ENCODE measurements around the gene NEUROD2.
A peak's percentile ranks its signal among the peaks of the same experiment; 100 is the strongest.

Gene NEUROD2

DNA sequence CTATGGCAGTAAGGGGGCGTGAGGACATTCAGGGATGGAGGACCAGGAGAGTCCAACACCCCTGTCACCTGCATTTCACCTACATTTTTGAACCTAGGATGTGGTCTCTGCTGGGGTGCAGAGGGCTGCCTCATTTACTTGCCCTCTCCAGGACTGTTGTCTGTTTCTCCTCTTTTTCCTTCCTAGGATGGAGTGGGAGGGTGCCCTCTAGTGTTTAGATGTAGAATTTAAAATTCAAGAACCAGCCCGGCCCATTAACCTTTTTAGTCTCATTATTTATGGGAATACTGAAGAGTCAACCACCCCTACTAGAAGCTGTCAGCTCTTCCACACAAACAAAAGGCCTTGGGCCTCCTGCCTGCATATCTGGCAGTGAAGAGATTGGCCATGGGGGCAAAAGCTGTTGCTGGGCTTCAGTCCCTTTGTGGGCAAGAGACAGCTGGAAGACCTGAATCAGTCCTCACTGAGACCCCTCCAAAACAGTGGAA lies 26.7 kb upstream of the NEUROD2 start:
- Histone ChIP-seq H3K4me3 (ENCODE audit: low read depth in 1 of 2, low read length in 2 of 2) (no peak overlapping the region), H3K4me1 (ENCODE audit: control insufficient read depth in 1 of 2, insufficient read depth in 2 of 2, low read length in 2 of 2) (peaks cover 5 to 38% of the 10 kb centered on the region in 2 donors)

DNA sequence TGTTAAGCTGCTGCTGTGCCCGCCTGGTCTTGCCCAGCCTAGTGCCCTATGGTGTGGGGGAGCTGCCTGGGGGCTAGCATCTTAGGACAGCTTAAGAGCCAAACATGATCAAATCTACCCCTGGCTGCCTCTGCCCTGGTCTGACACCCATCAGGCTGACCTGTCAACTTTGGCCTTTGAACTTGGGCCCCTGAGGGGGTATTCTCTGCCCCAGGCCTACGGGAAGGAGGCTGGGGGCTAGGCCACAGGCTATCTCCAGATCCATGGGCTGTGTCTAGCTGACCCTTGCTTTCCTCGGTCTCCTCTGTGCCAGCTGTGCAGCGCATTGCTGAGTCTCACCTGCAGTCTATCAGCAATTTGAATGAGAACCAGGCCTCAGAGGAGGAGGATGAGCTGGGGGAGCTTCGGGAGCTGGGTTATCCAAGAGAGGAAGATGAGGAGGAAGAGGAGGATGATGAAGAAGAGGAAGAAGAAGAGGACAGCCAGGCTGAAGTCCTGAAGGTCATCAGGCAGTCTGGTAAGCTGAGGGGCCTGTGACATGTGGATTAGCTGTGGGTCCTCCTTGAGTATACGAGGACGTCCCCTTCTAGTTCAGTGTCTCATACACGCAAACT lies 26.0 kb upstream of the NEUROD2 start:
- Histone ChIP-seq H3K27ac (ENCODE audit: low read length) (peak overlapping the region; percentile 56), H3K4me3 (ENCODE audit: low read depth in 1 of 2, low read length in 2 of 2) (peak overlapping the region in 1 of 2 donors; percentile 7)

More for the DNA sequence above, 26.7 kb upstream of the NEUROD2 start:
- H3K27me3 ChIP-seq (ENCODE audit: low read depth, low read length): no peaks in the 10 kb centered on the region
- H3K27ac ChIP-seq (ENCODE audit: low read length): no peak overlapping the region
- H3K9me3 ChIP-seq (ENCODE audit: control insufficient read depth in 1 of 2, low read length in 2 of 2): no peaks in the 10 kb centered on the region
- no peaks in the 10 kb centered on the region for H3K36me3 ChIP-seq (ENCODE audit: control insufficient read depth in 1 of 2, insufficient read depth in 2 of 2, low read length in 2 of 2)

DNA sequence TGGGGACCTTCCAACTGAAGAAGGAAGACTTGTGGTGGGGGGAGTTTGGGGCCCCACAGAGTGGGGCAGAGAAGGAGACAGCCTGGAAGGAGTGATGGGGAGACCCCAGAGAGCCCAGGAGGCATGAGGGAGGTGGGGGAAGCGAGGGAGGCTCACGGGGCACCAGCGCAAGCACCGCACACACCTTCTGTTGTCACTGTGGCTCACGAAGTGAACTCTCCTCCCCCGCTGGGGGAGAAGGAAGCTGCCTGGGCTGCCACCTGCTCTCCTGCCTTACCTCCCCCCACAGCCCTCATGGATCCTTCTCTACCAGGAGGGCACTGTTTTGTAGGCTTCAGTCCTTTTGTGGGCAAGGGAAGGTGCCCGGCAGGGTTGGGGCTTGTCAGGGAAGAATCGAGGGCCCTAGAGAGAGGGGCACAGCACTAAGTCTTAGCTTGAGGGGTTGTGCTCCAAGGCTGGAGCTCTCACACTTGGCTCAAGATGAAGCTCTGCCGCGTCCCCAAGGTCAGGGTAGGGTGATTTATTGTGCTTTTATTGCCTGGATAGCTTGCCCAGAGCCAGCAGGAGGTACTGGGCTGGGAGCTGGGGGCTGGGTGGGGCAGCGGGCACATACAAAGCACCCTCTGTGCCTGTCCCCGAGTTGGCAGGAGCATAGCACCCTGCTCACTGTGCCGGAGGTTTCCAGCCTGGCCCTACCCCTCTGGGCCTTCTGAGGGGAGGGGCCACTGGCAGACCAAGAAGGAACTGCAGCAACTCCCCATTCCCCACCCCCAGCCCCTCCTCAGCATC lies 24.6 kb upstream of the NEUROD2 start:
- peaks cover 5% of the 10 kb centered on the region for H3K27me3 ChIP-seq (ENCODE audit: low read depth, low read length)
- no peaks in the 10 kb centered on the region for H3K36me3 ChIP-seq (ENCODE audit: control insufficient read depth in 1 of 2, insufficient read depth in 2 of 2, low read length in 2 of 2)
- peak overlapping the region in 1 of 2 donors; percentile 16 for H3K4me3 ChIP-seq (ENCODE audit: low read depth in 1 of 2, low read length in 2 of 2)
- H3K9me3 ChIP-seq (ENCODE audit: control insufficient read depth in 1 of 2, low read length in 2 of 2): no peaks in the 10 kb centered on the region
- H3K27ac ChIP-seq (ENCODE audit: low read length): peak overlapping the region; percentile 86
- peaks cover 5 to 21% of the 10 kb centered on the region in 2 donors for H3K4me1 ChIP-seq (ENCODE audit: control insufficient read depth in 1 of 2, insufficient read depth in 2 of 2, low read length in 2 of 2)

More for the DNA sequence above, 26.0 kb upstream of the NEUROD2 start:
- H3K9me3 ChIP-seq (ENCODE audit: control insufficient read depth in 1 of 2, low read length in 2 of 2): no peaks in the 10 kb centered on the region
- no peaks in the 10 kb centered on the region for H3K36me3 ChIP-seq (ENCODE audit: control insufficient read depth in 1 of 2, insufficient read depth in 2 of 2, low read length in 2 of 2)
- no peaks in the 10 kb centered on the region for H3K27me3 ChIP-seq (ENCODE audit: low read depth, low read length)
- peaks cover 5 to 31% of the 10 kb centered on the region in 2 donors for H3K4me1 ChIP-seq (ENCODE audit: control insufficient read depth in 1 of 2, insufficient read depth in 2 of 2, low read length in 2 of 2)

DNA sequence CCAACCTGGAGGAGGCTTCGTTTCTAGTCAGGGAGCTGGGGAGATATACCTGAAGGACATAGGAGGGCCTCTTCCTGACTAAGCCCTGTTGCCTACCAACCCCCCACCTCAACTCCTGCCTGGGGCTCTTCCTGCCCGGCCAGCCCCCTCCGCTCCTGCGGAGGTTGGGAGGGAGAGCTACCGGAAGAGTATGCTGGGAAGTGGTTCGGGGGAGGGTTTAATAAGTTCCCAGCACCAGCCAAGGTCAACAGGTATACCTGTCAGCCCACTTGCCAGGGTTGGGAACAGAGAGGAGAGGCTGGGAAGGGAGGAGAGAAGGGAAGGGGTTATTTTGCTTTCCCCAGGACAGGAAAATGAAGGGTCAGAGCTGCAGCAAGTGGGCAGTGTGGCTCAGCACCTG lies 23.7 kb upstream of the NEUROD2 start:
- H3K36me3 ChIP-seq (ENCODE audit: control insufficient read depth in 1 of 2, insufficient read depth in 2 of 2, low read length in 2 of 2): no peaks in the 10 kb centered on the region
- H3K27me3 ChIP-seq (ENCODE audit: low read depth, low read length): peaks cover 11% of the 10 kb centered on the region
- peaks cover 1 to 26% of the 10 kb centered on the region in 2 donors for H3K4me1 ChIP-seq (ENCODE audit: control insufficient read depth in 1 of 2, insufficient read depth in 2 of 2, low read length in 2 of 2)
- H3K9me3 ChIP-seq (ENCODE audit: control insufficient read depth in 1 of 2, low read length in 2 of 2): no peaks in the 10 kb centered on the region
- no peak overlapping the region for H3K4me3 ChIP-seq (ENCODE audit: low read depth in 1 of 2, low read length in 2 of 2)
- H3K27ac ChIP-seq (ENCODE audit: low read length): peak overlapping the region; percentile 86

DNA sequence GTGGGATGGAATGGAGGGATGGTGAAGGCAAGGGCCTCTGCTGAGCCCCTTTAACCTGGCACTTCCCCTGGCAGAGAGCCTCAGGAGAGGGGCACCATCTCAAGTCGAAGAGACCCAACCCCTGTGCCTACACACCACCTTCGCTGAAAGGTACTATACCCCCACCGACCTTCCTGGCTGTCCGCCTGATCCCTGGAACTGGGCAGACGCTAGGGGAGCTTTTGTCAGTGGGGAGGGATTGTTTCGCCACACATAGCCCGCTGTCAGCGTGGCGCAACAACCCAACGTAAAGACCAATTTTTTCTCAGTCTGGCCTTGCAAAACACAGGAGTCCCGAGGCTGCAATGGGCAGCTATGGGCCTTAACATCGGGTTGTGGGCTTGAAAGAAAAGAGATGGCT lies 22.2 kb upstream of the NEUROD2 start:
- Histone ChIP-seq H3K36me3 (ENCODE audit: control insufficient read depth in 1 of 2, insufficient read depth in 2 of 2, low read length in 2 of 2) (no peaks in the 10 kb centered on the region), H3K27ac (ENCODE audit: low read length) (peak overlapping the region; percentile 82), H3K27me3 (ENCODE audit: low read depth, low read length) (peaks cover 24% of the 10 kb centered on the region), H3K4me1 (ENCODE audit: control insufficient read depth in 1 of 2, insufficient read depth in 2 of 2, low read length in 2 of 2) (peaks cover 0 to 21% of the 10 kb centered on the region in 2 donors), H3K4me3 (ENCODE audit: low read depth in 1 of 2, low read length in 2 of 2) (peak overlapping the region in 1 of 2 donors; percentile 16), H3K9me3 (ENCODE audit: control insufficient read depth in 1 of 2, low read length in 2 of 2) (no peaks in the 10 kb centered on the region)

GRCh38 chr17:39629494-39629880 lies 21.8 kb upstream of the NEUROD2 start:
- H3K4me3 ChIP-seq (ENCODE audit: low read depth in 1 of 2, low read length in 2 of 2): peak overlapping the region in 1 of 2 donors; percentile 16
- peaks cover 0 to 19% of the 10 kb centered on the region in 2 donors for H3K4me1 ChIP-seq (ENCODE audit: control insufficient read depth in 1 of 2, insufficient read depth in 2 of 2, low read length in 2 of 2)
- H3K27ac ChIP-seq (ENCODE audit: low read length): peak overlapping the region; percentile 82
- no peaks in the 10 kb centered on the region for H3K9me3 ChIP-seq (ENCODE audit: control insufficient read depth in 1 of 2, low read length in 2 of 2)
- H3K27me3 ChIP-seq (ENCODE audit: low read depth, low read length): peaks cover 27% of the 10 kb centered on the region
- no peaks in the 10 kb centered on the region for H3K36me3 ChIP-seq (ENCODE audit: control insufficient read depth in 1 of 2, insufficient read depth in 2 of 2, low read length in 2 of 2)

DNA sequence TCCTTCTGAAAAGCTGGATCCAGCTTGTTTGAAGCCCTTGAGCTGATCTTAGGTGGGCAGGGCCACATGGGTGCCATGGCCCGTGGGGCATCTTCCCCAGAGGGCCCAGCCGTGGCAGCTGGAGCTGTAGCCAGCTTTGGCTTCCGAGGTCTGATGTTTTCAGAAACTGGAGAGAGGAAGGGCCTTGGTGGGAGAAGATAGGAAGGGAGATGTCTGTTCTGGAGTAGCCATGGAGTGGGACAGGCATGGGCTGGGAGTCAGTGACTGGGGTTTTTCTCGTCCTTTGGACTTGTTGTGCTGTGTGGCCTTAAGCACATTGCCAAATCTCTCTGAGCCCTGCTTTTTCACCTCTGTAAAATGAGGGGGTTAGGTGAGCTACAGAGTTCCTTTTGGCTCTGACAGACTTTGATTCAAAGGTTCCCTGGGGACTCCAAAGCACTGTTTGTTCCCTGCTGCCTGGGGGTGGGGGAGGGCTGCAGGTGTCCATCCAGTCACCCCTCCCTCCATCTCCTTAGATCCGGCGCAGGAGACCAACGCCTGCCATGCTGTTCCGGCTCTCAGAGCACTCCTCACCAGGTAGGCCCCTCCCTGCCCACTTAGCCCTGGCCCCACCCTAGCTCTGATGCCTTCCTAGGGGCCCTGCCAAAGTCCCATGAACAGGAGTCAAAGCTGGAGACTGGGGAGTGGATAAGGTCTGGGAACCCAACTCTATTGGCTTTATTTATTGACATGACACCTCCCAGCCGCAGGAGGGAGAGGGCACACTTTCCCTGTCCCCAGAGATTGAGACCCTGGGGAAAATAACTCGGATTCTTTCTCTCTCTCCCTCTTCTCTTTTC lies 21.2 kb upstream of the NEUROD2 start:
- Histone ChIP-seq H3K9me3 (ENCODE audit: control insufficient read depth in 1 of 2, low read length in 2 of 2) (no peaks in the 10 kb centered on the region), H3K4me3 (ENCODE audit: low read depth in 1 of 2, low read length in 2 of 2) (peak overlapping the region in 1 of 2 donors; percentile 16), H3K27me3 (ENCODE audit: low read depth, low read length) (peaks cover 27% of the 10 kb centered on the region), H3K27ac (ENCODE audit: low read length) (peak overlapping the region; percentile 82), H3K36me3 (ENCODE audit: control insufficient read depth in 1 of 2, insufficient read depth in 2 of 2, low read length in 2 of 2) (no peaks in the 10 kb centered on the region), H3K4me1 (ENCODE audit: control insufficient read depth in 1 of 2, insufficient read depth in 2 of 2, low read length in 2 of 2) (peaks cover 0 to 14% of the 10 kb centered on the region in 2 donors)

DNA sequence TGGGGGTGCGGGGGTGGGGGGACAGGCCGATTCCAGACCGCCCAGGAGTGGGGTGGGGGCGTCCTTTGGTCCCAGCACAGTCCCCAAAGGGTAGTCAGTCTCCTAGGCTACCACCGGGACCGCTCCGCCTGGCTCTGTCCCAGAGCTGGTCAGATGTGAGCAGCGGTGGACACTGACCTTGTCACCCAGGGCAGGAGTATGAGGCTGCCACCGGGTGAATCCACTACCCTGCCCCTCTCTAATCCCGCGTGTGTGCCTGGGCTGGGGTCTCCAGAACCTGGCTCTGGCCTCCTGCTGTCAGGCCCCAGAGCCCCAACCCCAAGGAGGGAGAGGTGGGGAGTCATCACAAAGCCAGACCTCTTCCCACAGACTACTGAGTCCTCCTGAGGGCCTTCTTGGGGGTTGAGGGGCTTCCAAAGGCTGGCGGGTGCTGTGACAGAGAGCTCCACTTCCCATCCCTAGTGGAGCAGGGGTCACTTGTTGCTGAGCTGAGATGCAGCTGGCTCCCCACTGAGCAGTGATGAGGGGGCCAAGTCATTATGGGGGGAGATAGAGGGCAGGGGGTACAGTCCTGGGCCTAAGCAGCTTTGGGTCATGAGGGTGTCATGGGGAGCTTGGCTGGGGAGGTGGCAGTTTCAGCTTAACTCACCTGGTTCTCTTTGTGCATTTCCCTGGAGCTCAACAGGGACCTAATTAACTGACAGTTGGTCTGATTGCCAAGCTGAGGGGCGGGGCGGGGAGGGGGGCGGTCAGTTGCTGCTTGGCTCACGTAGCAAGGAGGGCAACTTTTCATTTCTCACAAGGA lies 20.2 kb upstream of the NEUROD2 start:
- Histone ChIP-seq H3K4me1 (ENCODE audit: control insufficient read depth in 1 of 2, insufficient read depth in 2 of 2, low read length in 2 of 2) (peaks cover 0 to 14% of the 10 kb centered on the region in 2 donors), H3K27ac (ENCODE audit: low read length) (peak overlapping the region; percentile 82), H3K27me3 (ENCODE audit: low read depth, low read length) (peaks cover 27% of the 10 kb centered on the region), H3K9me3 (ENCODE audit: control insufficient read depth in 1 of 2, low read length in 2 of 2) (no peaks in the 10 kb centered on the region), H3K4me3 (ENCODE audit: low read depth in 1 of 2, low read length in 2 of 2) (peak overlapping the region; percentile 7 to 49), H3K36me3 (ENCODE audit: control insufficient read depth in 1 of 2, insufficient read depth in 2 of 2, low read length in 2 of 2) (no peaks in the 10 kb centered on the region)

DNA sequence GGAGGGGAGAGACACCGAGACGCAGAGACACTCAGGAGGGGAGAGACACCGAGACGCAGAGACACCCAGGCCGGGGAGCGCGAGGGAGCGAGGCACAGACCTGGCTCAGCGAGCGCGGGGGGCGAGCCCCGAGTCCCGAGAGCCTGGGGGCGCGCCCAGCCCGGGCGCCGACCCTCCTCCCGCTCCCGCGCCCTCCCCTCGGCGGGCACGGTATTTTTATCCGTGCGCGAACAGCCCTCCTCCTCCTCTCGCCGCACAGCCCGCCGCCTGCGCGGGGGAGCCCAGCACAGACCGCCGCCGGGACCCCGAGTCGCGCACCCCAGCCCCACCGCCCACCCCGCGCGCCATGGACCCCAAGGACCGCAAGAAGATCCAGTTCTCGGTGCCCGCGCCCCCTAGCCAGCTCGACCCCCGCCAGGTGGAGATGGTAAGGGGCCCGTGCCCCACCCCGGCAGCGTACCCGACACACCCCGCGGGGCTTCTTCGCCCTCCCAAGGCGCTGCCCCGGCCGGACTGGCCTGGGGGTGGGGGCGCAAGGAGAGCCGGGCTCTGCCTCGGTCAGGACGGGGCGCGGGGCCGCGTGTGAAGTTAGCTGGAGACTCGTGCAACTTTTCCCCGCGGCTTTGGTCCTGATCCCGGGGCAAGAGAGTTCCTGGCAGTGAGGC lies 19.5 kb upstream of the NEUROD2 start:
- Histone ChIP-seq H3K4me3 (ENCODE audit: low read depth in 1 of 2, low read length in 2 of 2) (peak overlapping the region; percentile 46 to 49), H3K27ac (ENCODE audit: low read length) (peak overlapping the region; percentile 82), H3K9me3 (ENCODE audit: control insufficient read depth in 1 of 2, low read length in 2 of 2) (no peaks in the 10 kb centered on the region), H3K36me3 (ENCODE audit: control insufficient read depth in 1 of 2, insufficient read depth in 2 of 2, low read length in 2 of 2) (no peaks in the 10 kb centered on the region), H3K4me1 (ENCODE audit: control insufficient read depth in 1 of 2, insufficient read depth in 2 of 2, low read length in 2 of 2) (peaks cover 3 to 14% of the 10 kb centered on the region in 2 donors), H3K27me3 (ENCODE audit: low read depth, low read length) (peaks cover 27% of the 10 kb centered on the region)

Data from muscle layer of duodenum (tissue), 2 donors.